ENCODE data around the gene P2RY2. TPM values are rescaled to one million over a fixed set of nuclear protein-coding genes. Genes with fewer than 3 reads are reported as not detected.
A peak's percentile ranks its signal among the peaks of the same experiment; 100 is the strongest.

The P2RY2 gene
- total and polyA plus RNA-seq, 10 of the 15 experiments (the other 5 are each of a cell fraction or from before 2014, with no cell fraction given): 0.03 to 0.23 (median 0.17) TPM; not detected in 7

DNA sequence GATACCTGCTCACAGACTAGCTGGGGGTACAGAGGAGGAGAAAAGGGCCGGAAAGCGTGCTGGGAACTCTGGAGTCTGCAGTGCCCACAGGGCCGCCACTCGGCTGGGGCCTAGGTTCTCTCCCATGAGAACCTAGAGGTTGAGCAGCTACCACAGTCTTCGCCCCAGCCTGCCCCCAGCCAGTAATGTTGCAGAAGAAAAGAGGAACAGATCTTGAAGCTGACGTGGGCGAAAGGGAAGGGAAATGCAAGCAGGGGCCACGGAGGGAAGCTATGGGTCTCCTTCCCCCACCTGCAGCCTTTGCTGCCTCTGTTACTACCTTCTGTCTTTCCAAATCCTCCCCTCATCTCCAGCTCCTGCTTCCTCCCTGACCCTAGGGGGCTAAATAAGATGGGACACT is 28.8 kb upstream of the P2RY2 start (continued):
- TF ChIP-seq, protein P1, sequence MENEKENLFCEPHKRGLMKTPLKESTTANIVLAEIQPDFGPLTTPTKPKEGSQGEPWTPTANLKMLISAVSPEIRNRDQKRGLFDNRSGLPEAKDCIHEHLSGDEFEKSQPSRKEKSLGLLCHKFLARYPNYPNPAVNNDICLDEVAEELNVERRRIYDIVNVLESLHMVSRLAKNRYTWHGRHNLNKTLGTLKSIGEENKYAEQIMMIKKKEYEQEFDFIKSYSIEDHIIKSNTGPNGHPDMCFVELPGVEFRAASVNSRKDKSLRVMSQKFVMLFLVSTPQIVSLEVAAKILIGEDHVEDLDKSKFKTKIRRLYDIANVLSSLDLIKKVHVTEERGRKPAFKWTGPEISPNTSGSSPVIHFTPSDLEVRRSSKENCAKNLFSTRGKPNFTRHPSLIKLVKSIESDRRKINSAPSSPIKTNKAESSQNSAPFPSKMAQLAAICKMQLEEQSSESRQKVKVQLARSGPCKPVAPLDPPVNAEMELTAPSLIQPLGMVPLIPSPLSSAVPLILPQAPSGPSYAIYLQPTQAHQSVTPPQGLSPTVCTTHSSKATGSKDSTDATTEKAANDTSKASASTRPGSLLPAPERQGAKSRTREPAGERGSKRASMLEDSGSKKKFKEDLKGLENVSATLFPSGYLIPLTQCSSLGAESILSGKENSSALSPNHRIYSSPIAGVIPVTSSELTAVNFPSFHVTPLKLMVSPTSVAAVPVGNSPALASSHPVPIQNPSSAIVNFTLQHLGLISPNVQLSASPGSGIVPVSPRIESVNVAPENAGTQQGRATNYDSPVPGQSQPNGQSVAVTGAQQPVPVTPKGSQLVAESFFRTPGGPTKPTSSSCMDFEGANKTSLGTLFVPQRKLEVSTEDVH (IDR thresholded peaks at IDR 0.05; ENCODE audit: low read depth, partially characterized antibody): peak; percentile 21
- TF ChIP-seq POLR2AphosphoS5 (IDR thresholded peaks at IDR 0.05; ENCODE audit: low read length): 0 out of 2 replicates have a peak, but pooled peaks have one; percentile 37
- TF ChIP-seq ZNF24 (IDR thresholded peaks at IDR 0.05): no peak
- no peak for TF ChIP-seq ZNF274 (IDR thresholded peaks at IDR 0.05; ENCODE audit: insufficient read depth, insufficient read length)
- no peak for TF ChIP-seq PML (IDR thresholded peaks at IDR 0.05; ENCODE audit: low read length)
- TF ChIP-seq ZBTB11 (CRISPR knock-in tag; IDR thresholded peaks at IDR 0.05): no peak
- TF ChIP-seq NR2C2 (IDR thresholded peaks at IDR 0.05; ENCODE audit: borderline replicate concordance, control insufficient read depth, insufficient read length, low read depth): no peak
- no peak for TF ChIP-seq CBX5 (IDR thresholded peaks at IDR 0.05; ENCODE audit: low read depth)
- no peak for TF ChIP-seq RAD51 (IDR thresholded peaks at IDR 0.05)
- peak; percentile 63 for TF ChIP-seq CREM (IDR thresholded peaks at IDR 0.05; ENCODE audit: low read depth)
- no peak for TF ChIP-seq CTCF (IDR thresholded peaks at IDR 0.05 in 2 of 3, conservative IDR thresholded peaks at IDR 0.05 in 1 of 3; ENCODE audit: control insufficient read depth in 2 of 3, extremely low read depth in 1 of 3, insufficient read depth in 1 of 3, low read depth in 3 of 3, low read length in 3 of 3)
- TF ChIP-seq NFYB (IDR thresholded peaks at IDR 0.05; ENCODE audit: insufficient read depth, low read depth, low read length): 0 out of 2 replicates have a peak, but pooled peaks have one; percentile 29
- TF ChIP-seq, protein P2, sequence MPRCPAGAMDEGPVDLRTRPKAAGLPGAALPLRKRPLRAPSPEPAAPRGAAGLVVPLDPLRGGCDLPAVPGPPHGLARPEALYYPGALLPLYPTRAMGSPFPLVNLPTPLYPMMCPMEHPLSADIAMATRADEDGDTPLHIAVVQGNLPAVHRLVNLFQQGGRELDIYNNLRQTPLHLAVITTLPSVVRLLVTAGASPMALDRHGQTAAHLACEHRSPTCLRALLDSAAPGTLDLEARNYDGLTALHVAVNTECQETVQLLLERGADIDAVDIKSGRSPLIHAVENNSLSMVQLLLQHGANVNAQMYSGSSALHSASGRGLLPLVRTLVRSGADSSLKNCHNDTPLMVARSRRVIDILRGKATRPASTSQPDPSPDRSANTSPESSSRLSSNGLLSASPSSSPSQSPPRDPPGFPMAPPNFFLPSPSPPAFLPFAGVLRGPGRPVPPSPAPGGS (IDR thresholded peaks at IDR 0.05; ENCODE audit: borderline replicate concordance, insufficient read depth, low read depth, low read length, poor library complexity, severe bottlenecking): no peak
- TF ChIP-seq, protein P3, sequence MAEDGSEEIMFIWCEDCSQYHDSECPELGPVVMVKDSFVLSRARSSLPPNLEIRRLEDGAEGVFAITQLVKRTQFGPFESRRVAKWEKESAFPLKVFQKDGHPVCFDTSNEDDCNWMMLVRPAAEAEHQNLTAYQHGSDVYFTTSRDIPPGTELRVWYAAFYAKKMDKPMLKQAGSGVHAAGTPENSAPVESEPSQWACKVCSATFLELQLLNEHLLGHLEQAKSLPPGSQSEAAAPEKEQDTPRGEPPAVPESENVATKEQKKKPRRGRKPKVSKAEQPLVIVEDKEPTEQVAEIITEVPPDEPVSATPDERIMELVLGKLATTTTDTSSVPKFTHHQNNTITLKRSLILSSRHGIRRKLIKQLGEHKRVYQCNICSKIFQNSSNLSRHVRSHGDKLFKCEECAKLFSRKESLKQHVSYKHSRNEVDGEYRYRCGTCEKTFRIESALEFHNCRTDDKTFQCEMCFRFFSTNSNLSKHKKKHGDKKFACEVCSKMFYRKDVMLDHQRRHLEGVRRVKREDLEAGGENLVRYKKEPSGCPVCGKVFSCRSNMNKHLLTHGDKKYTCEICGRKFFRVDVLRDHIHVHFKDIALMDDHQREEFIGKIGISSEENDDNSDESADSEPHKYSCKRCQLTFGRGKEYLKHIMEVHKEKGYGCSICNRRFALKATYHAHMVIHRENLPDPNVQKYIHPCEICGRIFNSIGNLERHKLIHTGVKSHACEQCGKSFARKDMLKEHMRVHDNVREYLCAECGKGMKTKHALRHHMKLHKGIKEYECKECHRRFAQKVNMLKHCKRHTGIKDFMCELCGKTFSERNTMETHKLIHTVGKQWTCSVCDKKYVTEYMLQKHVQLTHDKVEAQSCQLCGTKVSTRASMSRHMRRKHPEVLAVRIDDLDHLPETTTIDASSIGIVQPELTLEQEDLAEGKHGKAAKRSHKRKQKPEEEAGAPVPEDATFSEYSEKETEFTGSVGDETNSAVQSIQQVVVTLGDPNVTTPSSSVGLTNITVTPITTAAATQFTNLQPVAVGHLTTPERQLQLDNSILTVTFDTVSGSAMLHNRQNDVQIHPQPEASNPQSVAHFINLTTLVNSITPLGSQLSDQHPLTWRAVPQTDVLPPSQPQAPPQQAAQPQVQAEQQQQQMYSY (CRISPR knock-in tag; IDR thresholded peaks at IDR 0.05): no peak
- no peak for TF ChIP-seq FOXK2 (IDR thresholded peaks at IDR 0.05)

Measured in GM12878 (cell line).